Naive thymus-derived CD4-positive, alpha-beta T cell (primary cell): ENCODE data around the gene TSPAN13. TPM values are rescaled to one million over a fixed set of nuclear protein-coding genes. Genes with fewer than 3 reads are reported as not detected.

Experiments
- ATAC-seq: fragments of 150-1000 bp; cut with Tn5 transposase; 2 replicates; pipeline ENCODE4 v1.10.0; 2021; ENCODE audit warnings: mild to moderate bottlenecking, moderate library complexity
- CTCF ChIA-PET: fragments of 350-600 bp; sonication (Branson Sonifier 250); formaldehyde crosslinking; loops from one replicate; lab custom pipeline; 2021; ENCODE audit warnings: antibody characterized with exemption; lab: Charles Lee
- POLR2A ChIA-PET: fragments of 350-600 bp; sonication (Branson Sonifier 250); formaldehyde crosslinking; loops from one replicate; lab custom pipeline; 2021; ENCODE audit warnings: antibody characterized with exemption, inconsistent platforms; lab: Charles Lee
- DNase-seq, 9 donors: peaks; one replicate each; pipeline versions ENCODE4 v3.0.0 to v3.0.0-alpha.2; 2020 to 2022; ENCODE audit warnings: mixed read lengths in 1 of 9
- H3K27ac ChIP-seq: one replicate; pipeline ENCODE4 v1.7.0; 2013; ENCODE audit warnings: mild to moderate bottlenecking, low read depth, low read length, moderate library complexity
- H3K27me3 ChIP-seq, 2 donors: one replicate each; pipeline ENCODE4 v1.7.0; 2013; ENCODE audit warnings: low read length in 2 of 2, mild to moderate bottlenecking in 2 of 2, moderate library complexity in 2 of 2; ENCODE audit not compliant: control insufficient read depth in 2 of 2, insufficient read depth in 2 of 2
- H3K36me3 ChIP-seq, 3 experiments: 1 replicate in 2 of 3; 2 replicates in 1 of 3; pipeline ENCODE4 v1.7.0; 2013; ENCODE audit warnings: low read length in 3 of 3, mild to moderate bottlenecking in 3 of 3, moderate library complexity in 1 of 3; ENCODE audit not compliant: insufficient read depth in 3 of 3, control insufficient read depth in 2 of 3
- H3K4me1 ChIP-seq, 2 donors: one replicate each; pipeline ENCODE4 v1.7.0; 2013; ENCODE audit warnings: low read length in 2 of 2, mild to moderate bottlenecking in 2 of 2, moderate library complexity in 1 of 2; ENCODE audit not compliant: control insufficient read depth in 2 of 2, insufficient read depth in 2 of 2
- H3K4me3 ChIP-seq: 2 replicates; pipeline ENCODE4 v1.7.0; 2013; ENCODE audit warnings: mild to moderate bottlenecking, low read length
- H3K9me3 ChIP-seq, 3 experiments: 1 replicate in 2 of 3; 2 replicates in 1 of 3; pipeline ENCODE4 v1.7.0; 2013; ENCODE audit warnings: low read length in 3 of 3; ENCODE audit not compliant: control insufficient read depth in 2 of 3
- H3K27ac Mint-ChIP-seq, 9 donors: one replicate each; pipeline ENCODE4 v1.8.0; 2020 to 2022; ENCODE audit warnings: mixed read lengths in 9 of 9, mild to moderate bottlenecking in 8 of 9, moderate library complexity in 5 of 9, inconsistent platforms in 2 of 9
- H3K27me3 Mint-ChIP-seq, 5 donors: one replicate each; pipeline ENCODE4 v1.8.0; 2021 to 2022; ENCODE audit warnings: mixed read lengths in 5 of 5, mild to moderate bottlenecking in 1 of 5
- H3K36me3 Mint-ChIP-seq, 5 donors: one replicate each; pipeline ENCODE4 v1.8.0; 2020 to 2022; ENCODE audit warnings: mixed read lengths in 5 of 5, mild to moderate bottlenecking in 3 of 5, inconsistent platforms in 1 of 5
- H3K4me1 Mint-ChIP-seq, 7 donors: one replicate each; pipeline ENCODE4 v1.8.0; 2020 to 2022; ENCODE audit warnings: mixed read lengths in 7 of 7, mild to moderate bottlenecking in 3 of 7, inconsistent platforms in 1 of 7
- H3K4me3 Mint-ChIP-seq, 10 donors: one replicate each; pipeline ENCODE4 v1.8.0; 2020 to 2022; ENCODE audit warnings: mild to moderate bottlenecking in 10 of 10, mixed read lengths in 10 of 10, moderate library complexity in 6 of 10, inconsistent platforms in 2 of 10
- H3K9me3 Mint-ChIP-seq, 11 donors: one replicate each; pipeline ENCODE4 v1.8.0; 2020 to 2022; ENCODE audit warnings: mixed read lengths in 11 of 11, mild to moderate bottlenecking in 4 of 11, inconsistent platforms in 1 of 11, moderate library complexity in 1 of 11
- intact Hi-C, 2 donors: fragments of 100-400 bp; cut with micrococcal nuclease; formaldehyde crosslinking; loops; one replicate each; pipeline ENCODE4 v1.15.1; 2023
- polyA plus RNA-seq, 2 donors: library from polyadenylated mRNA; unstranded; fragments of 300-500 nt; fragmentation: Illumina TruSeq; gene quantifications; one replicate each; pipeline ENCODE4 v1.2.3, GENCODE V29; 2021
- total RNA-seq, 6 experiments: library from RNA in 5 of 6; stranded (reverse) in 5 of 6; gene quantifications; 1 replicate in 5 of 6; 2 replicates in 1 of 6; pipeline ENCODE4 v1.2.3 and lab custom pipeline; 2021 to 2026

TSPAN13 gene
- total and polyA plus RNA-seq, 7 experiments from 2014 or later, result 0.17 to 2.5 (median 0.53) TPM; not detected in 3

DNA sequence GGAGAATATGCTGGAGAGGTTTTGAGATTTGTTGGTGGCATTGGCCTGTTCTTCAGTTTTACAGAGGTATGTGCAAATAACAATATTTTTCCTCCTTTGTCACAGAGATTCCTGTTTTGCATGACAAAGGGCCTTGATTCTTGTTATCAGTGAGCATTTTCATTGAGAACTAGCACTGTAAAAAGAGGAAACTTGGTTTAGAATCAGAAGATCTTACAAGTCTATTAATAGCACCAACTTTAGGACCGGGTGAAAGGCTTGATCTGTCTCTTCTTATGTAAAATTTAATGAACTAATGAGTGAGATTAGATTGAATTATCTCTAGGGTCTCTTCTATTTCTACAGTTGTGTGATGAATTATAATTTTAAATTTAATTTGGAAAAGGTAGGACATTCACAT, 25.5 kb downstream of the TSPAN13 start:
- Histone ChIP-seq H3K27me3 (no peaks in the 10 kb centered on the region), H3K9me3 (no peaks in the 10 kb centered on the region), H3K27ac (no peak overlapping the region), H3K4me1 (no peaks in the 10 kb centered on the region), H3K4me3 (no peak overlapping the region), H3K36me3 (no peaks in the 10 kb centered on the region)
- Mint-ChIP-seq H3K36me3 (no peaks in the 10 kb centered on the region), H3K27me3 (peaks cover 0 to 3% (median 0%) of the 10 kb centered on the region in 5 donors), H3K4me1 (no peaks in the 10 kb centered on the region), H3K27ac (no peak overlapping the region), H3K4me3 (no peak overlapping the region), H3K9me3 (no peaks in the 10 kb centered on the region)
- ChIA-PET CTCF (no interaction called here), POLR2A (no interaction called here)
- ATAC-seq (no peak), DNase-seq (no peak)
- intact Hi-C loops, result no loop called here

GRCh38 chr7:16780596-16780995, 27.0 kb downstream of the TSPAN13 start:
- ChIA-PET CTCF (no interaction called here), POLR2A (no interaction called here)
- Mint-ChIP-seq H3K27ac (no peak overlapping the region), H3K4me1 (no peaks in the 10 kb centered on the region), H3K27me3 (peaks cover 0 to 3% (median 0%) of the 10 kb centered on the region in 5 donors), H3K36me3 (no peaks in the 10 kb centered on the region), H3K4me3 (no peak overlapping the region), H3K9me3 (no peaks in the 10 kb centered on the region)
- Histone ChIP-seq H3K9me3 (no peaks in the 10 kb centered on the region), H3K4me3 (no peak overlapping the region), H3K27ac (no peak overlapping the region), H3K27me3 (no peaks in the 10 kb centered on the region), H3K36me3 (no peaks in the 10 kb centered on the region), H3K4me1 (no peaks in the 10 kb centered on the region)
- intact Hi-C loops, result no loop called here
- ATAC-seq (no peak), DNase-seq (no peak)

GRCh38 chr7:16785321-16785720, 31.8 kb downstream of the TSPAN13 start:
- Mint-ChIP-seq H3K4me1 (no peaks in the 10 kb centered on the region), H3K27me3 (peaks cover 0 to 6% (median 0%) of the 10 kb centered on the region in 5 donors), H3K4me3 (no peak overlapping the region), H3K9me3 (no peaks in the 10 kb centered on the region), H3K36me3 (no peaks in the 10 kb centered on the region), H3K27ac (no peak overlapping the region)
- ATAC-seq (no peak), DNase-seq (no peak)
- Histone ChIP-seq H3K9me3 (no peaks in the 10 kb centered on the region), H3K4me3 (no peak overlapping the region), H3K27ac (no peak overlapping the region), H3K36me3 (no peaks in the 10 kb centered on the region), H3K4me1 (no peaks in the 10 kb centered on the region), H3K27me3 (no peaks in the 10 kb centered on the region)
- intact Hi-C loops, result no loop called here
- ChIA-PET CTCF (no interaction called here), POLR2A (no interaction called here)

GRCh38 chr7:16785846-16786245, 32.3 kb downstream of the TSPAN13 start:
- H3K27ac ChIP-seq, result no peak overlapping the region
- H3K27me3 ChIP-seq, result no peaks in the 10 kb centered on the region
- no peaks in the 10 kb centered on the region for H3K9me3 ChIP-seq
- no peak overlapping the region for H3K4me3 Mint-ChIP-seq
- H3K36me3 ChIP-seq, result no peaks in the 10 kb centered on the region
- no peaks in the 10 kb centered on the region for H3K4me1 ChIP-seq
- H3K27ac Mint-ChIP-seq, result no peak overlapping the region
- H3K4me3 ChIP-seq, result no peak overlapping the region
- POLR2A ChIA-PET, result no interaction called here
- peaks cover 0 to 6% (median 0%) of the 10 kb centered on the region in 5 donors for H3K27me3 Mint-ChIP-seq
- intact Hi-C loops, result no loop called here
- no peak for ATAC-seq
- CTCF ChIA-PET, result no interaction called here
- no peaks in the 10 kb centered on the region for H3K36me3 Mint-ChIP-seq
- no peaks in the 10 kb centered on the region for H3K9me3 Mint-ChIP-seq
- no peaks in the 10 kb centered on the region for H3K4me1 Mint-ChIP-seq
- no peak for DNase-seq

DNA sequence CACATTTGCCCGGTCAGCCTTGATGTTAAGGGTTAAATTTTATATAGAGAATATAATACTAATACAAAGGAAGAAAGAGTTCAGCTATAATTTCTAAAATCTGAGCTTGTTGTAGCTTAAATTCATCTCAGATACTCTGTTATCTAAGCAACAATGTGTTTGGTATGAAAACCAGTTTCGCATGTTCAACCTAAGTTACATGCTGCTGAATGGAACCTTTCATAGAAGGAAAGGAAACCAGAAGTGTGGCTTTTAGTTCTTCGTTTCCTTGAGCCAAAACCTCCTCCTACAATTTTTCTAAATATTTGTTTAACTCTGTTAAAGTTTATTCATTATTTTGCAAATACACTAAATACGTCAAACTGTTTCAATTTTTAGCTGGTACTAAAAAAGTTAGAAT, 32.7 kb downstream of the TSPAN13 start:
- H3K4me1 ChIP-seq, result no peaks in the 10 kb centered on the region
- no peak overlapping the region for H3K27ac Mint-ChIP-seq
- no peaks in the 10 kb centered on the region for H3K27me3 ChIP-seq
- no peaks in the 10 kb centered on the region for H3K9me3 Mint-ChIP-seq
- H3K36me3 ChIP-seq, result no peaks in the 10 kb centered on the region
- H3K4me3 Mint-ChIP-seq, result no peak overlapping the region
- H3K27ac ChIP-seq, result no peak overlapping the region
- H3K4me3 ChIP-seq, result no peak overlapping the region
- H3K4me1 Mint-ChIP-seq, result no peaks in the 10 kb centered on the region
- DNase-seq, result no peak
- H3K36me3 Mint-ChIP-seq, result no peaks in the 10 kb centered on the region
- CTCF ChIA-PET, result no interaction called here
- no peaks in the 10 kb centered on the region for H3K9me3 ChIP-seq
- POLR2A ChIA-PET, result no interaction called here
- no peak for ATAC-seq
- intact Hi-C loops, result no loop called here
- H3K27me3 Mint-ChIP-seq, result peaks cover 0 to 6% (median 0%) of the 10 kb centered on the region in 5 donors

- no peak for ATAC-seq
- H3K4me3 Mint-ChIP-seq, result no peak overlapping the region
- H3K27me3 Mint-ChIP-seq, result peaks cover 0 to 3% (median 0%) of the 10 kb centered on the region in 5 donors
- ChIA-PET CTCF (interaction anchor here (0.6 kb wide), 1 partner anchor 101 kb away, joined by 3 read pairs; no protein-coding TSS in a partner anchor), POLR2A (no interaction called here)
- H3K36me3 Mint-ChIP-seq, result no peaks in the 10 kb centered on the region
- Histone ChIP-seq H3K4me1 (no peaks in the 10 kb centered on the region), H3K27me3 (no peaks in the 10 kb centered on the region), H3K4me3 (no peak overlapping the region), H3K36me3 (no peaks in the 10 kb centered on the region), H3K27ac (no peak overlapping the region), H3K9me3 (no peaks in the 10 kb centered on the region)
- no peaks in the 10 kb centered on the region for H3K4me1 Mint-ChIP-seq
- no peaks in the 10 kb centered on the region for H3K9me3 Mint-ChIP-seq
- no peak overlapping the region for H3K27ac Mint-ChIP-seq
- intact Hi-C loops, result no loop called here
- no peak for DNase-seq
These were observed 33.6 kb downstream of the TSPAN13 start for GRCh38 chr7:16787127-16787526.

- Histone ChIP-seq H3K27me3 (peaks cover 0 to 2% of the 10 kb centered on the region in 2 donors), H3K36me3 (no peaks in the 10 kb centered on the region), H3K4me3 (no peak overlapping the region), H3K4me1 (no peaks in the 10 kb centered on the region), H3K27ac (no peak overlapping the region), H3K9me3 (no peaks in the 10 kb centered on the region)
- DNase-seq (no peak), ATAC-seq (no peak)
- Mint-ChIP-seq H3K9me3 (no peaks in the 10 kb centered on the region), H3K36me3 (no peaks in the 10 kb centered on the region), H3K27ac (no peak overlapping the region), H3K4me1 (no peaks in the 10 kb centered on the region), H3K27me3 (peaks cover 0 to 15% (median 4%) of the 10 kb centered on the region in 5 donors), H3K4me3 (no peak overlapping the region)
- ChIA-PET CTCF (no interaction called here), POLR2A (no interaction called here)
- intact Hi-C loops, result no loop called here
These were observed 37.5 kb downstream of the TSPAN13 start for GRCh38 chr7:16791071-16791470.
